Keratinocyte (primary cell): ENCODE data around the gene KIR2DL1.
"Not testable (repeated sequence)": the region's sequence is repeated elsewhere in the genome, so short reads cannot be mapped to it uniquely, and the experiment has no call there.

ENCODE experiments used
- EZH2 ChIP-seq: IDR thresholded peaks from one replicate; pipeline ENCODE4 v1.6.1; 2012; ENCODE audit warnings: inconsistent platforms, mild to moderate bottlenecking, low read length, moderate library complexity
- TF ChIP-seq, protein P1 (sequence below), 3 experiments: IDR thresholded peaks in 1 of 3; conservative IDR thresholded peaks in 1 of 3; optimal IDR thresholded peaks in 1 of 3; 2 replicates in 2 of 3; 3 replicates in 1 of 3; pipeline versions ENCODE3 to v1.5.1; 2011; ENCODE audit warnings: low read length in 3 of 3, mild to moderate bottlenecking in 3 of 3, moderate library complexity in 2 of 3, control low read depth in 1 of 3, inconsistent platforms in 1 of 3; ENCODE audit not compliant: insufficient read depth in 2 of 3; ENCODE audit errors: extremely low read depth in 1 of 3

DNA sequence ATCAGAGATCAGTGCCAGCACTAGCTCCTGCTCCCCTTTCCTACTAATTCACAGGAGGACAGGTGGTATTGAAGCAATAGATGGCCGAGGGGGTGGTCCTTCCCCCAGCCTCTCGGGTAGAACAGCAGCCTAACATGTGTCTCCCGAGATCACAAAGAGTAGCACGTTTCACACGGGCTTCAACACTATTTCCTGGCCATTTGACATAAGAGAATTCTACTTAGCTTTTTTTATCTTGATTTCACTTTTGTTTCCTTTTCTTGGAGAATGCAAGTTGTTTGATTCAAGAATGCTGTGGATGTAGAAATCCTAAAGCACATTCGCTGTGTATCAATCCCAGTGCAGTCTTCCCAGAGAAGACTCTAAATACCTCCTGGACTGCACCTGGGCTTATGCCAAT, 19.3 kb upstream of the KIR2DL1 start:
- TF ChIP-seq, protein P1, sequence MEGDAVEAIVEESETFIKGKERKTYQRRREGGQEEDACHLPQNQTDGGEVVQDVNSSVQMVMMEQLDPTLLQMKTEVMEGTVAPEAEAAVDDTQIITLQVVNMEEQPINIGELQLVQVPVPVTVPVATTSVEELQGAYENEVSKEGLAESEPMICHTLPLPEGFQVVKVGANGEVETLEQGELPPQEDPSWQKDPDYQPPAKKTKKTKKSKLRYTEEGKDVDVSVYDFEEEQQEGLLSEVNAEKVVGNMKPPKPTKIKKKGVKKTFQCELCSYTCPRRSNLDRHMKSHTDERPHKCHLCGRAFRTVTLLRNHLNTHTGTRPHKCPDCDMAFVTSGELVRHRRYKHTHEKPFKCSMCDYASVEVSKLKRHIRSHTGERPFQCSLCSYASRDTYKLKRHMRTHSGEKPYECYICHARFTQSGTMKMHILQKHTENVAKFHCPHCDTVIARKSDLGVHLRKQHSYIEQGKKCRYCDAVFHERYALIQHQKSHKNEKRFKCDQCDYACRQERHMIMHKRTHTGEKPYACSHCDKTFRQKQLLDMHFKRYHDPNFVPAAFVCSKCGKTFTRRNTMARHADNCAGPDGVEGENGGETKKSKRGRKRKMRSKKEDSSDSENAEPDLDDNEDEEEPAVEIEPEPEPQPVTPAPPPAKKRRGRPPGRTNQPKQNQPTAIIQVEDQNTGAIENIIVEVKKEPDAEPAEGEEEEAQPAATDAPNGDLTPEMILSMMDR (optimal IDR thresholded peaks at IDR 0.05 in 1 of 3, IDR thresholded peaks at IDR 0.05 in 1 of 3, conservative IDR thresholded peaks at IDR 0.05 in 1 of 3; ENCODE audit: extremely low read depth in 1 of 3, insufficient read depth in 2 of 3, low read length in 3 of 3): not testable (repeated sequence)
- not testable (repeated sequence) for TF ChIP-seq EZH2
